Muscle layer of colon (tissue), 2 donors: Measurements from ENCODE around the gene ANXA6.
A peak's percentile ranks its signal among the peaks of the same experiment; 100 is the strongest.
"Not testable (repeated sequence)": the region's sequence is repeated elsewhere in the genome, so short reads cannot be mapped to it uniquely, and the experiment has no call there.

Experiments
- H3K27ac ChIP-seq: one replicate; pipeline ENCODE4 v1.7.0; 2013; ENCODE audit warnings: low read depth, mild to moderate bottlenecking, low read length, moderate library complexity
- H3K27me3 ChIP-seq, 2 donors: one replicate each; pipeline ENCODE4 v1.7.0; 2013; ENCODE audit warnings: low read length in 2 of 2, mild to moderate bottlenecking in 2 of 2; ENCODE audit not compliant: insufficient read depth in 2 of 2, control insufficient read depth in 1 of 2
- H3K36me3 ChIP-seq: one replicate; pipeline ENCODE4 v1.7.0; 2013; ENCODE audit warnings: mild to moderate bottlenecking, low read length; ENCODE audit not compliant: insufficient read depth
- H3K4me1 ChIP-seq: one replicate; pipeline ENCODE4 v1.7.0; 2013; ENCODE audit warnings: mild to moderate bottlenecking, low read length; ENCODE audit not compliant: insufficient read depth
- H3K4me3 ChIP-seq, 2 donors: one replicate each; pipeline ENCODE4 v1.7.0; 2013; ENCODE audit warnings: low read length in 2 of 2, low read depth in 1 of 2, mild to moderate bottlenecking in 1 of 2, moderate library complexity in 1 of 2
- H3K9ac ChIP-seq: one replicate; pipeline ENCODE4 v1.7.0; 2013; ENCODE audit warnings: low read length
- H3K9me3 ChIP-seq: one replicate; pipeline ENCODE4 v1.7.0; 2013; ENCODE audit warnings: mild to moderate bottlenecking, low read length
- donor health status: abdominal sarcoma.
- donor health status: Adenocarcinoma of cecum.

The ANXA6 gene

GRCh38 chr5:151178777-151179488 lies 21.4 kb upstream of the ANXA6 start:
- no peaks in the 10 kb centered on the region for H3K27me3 ChIP-seq
- no peak overlapping the region for H3K4me3 ChIP-seq
- peaks cover 3% of the 10 kb centered on the region for H3K4me1 ChIP-seq
- no peaks in the 10 kb centered on the region for H3K9me3 ChIP-seq
- no peak overlapping the region for H3K27ac ChIP-seq
- H3K9ac ChIP-seq, result no peak overlapping the region
- peaks cover 40% of the 10 kb centered on the region for H3K36me3 ChIP-seq

DNA sequence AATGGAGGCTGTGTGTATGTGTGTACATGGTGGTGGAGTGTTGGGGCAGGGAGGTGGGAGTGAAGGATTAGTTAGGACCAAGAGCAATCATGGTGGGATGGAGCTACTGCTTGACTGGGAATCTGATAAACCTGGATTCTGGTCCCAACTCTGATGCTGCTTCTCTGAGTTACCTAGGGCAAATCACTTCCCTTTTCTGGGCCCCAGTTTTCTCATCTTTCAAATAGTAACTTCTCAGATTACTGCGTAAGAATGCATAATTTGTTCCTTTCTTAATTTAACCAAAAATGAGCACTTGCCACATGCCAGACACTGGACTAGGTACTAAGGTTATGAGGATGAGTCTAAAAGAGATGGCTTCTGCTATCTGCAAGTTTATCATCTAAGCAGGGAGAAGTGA lies 20.8 kb upstream of the ANXA6 start:
- H3K4me3 ChIP-seq, result no peak overlapping the region
- no peaks in the 10 kb centered on the region for H3K27me3 ChIP-seq
- no peak overlapping the region for H3K9ac ChIP-seq
- peaks cover 37% of the 10 kb centered on the region for H3K36me3 ChIP-seq
- H3K4me1 ChIP-seq, result peaks cover 7% of the 10 kb centered on the region
- H3K27ac ChIP-seq, result no peak overlapping the region
- no peaks in the 10 kb centered on the region for H3K9me3 ChIP-seq

GRCh38 chr5:151176268-151176667 lies 18.7 kb upstream of the ANXA6 start:
- not testable (repeated sequence) for H3K9me3 ChIP-seq, H3K27ac ChIP-seq, H3K9ac ChIP-seq, H3K27me3 ChIP-seq, H3K4me3 ChIP-seq, H3K4me1 ChIP-seq
- H3K36me3 ChIP-seq, result peaks cover 19% of the 10 kb centered on the region

DNA sequence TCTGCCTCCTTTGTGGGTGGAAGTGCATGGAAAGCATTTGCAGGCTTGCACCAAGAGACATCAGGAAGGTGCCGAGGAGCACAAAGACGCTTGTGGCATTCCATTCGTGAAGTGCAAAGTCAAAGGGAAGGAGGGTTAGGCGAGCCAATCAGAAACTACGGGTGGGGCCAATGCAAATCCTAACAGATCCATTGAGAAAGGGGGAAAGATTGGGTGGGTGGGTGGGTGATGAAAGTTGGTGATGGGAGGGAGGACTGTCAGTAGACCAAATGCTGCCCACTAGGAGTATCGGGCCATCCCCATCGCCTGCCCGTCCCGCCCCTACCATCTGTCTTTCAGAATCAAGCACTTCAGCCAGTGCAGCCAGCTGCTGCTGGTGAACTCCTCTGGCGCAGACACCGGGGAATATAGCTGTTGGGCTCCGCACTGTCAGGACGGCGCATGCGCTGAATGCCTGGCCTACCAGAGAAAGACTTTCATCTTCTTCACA lies 17.1 kb upstream of the ANXA6 start:
- H3K4me1 ChIP-seq, result peaks cover 7% of the 10 kb centered on the region
- H3K9me3 ChIP-seq, result no peaks in the 10 kb centered on the region
- no peak overlapping the region for H3K9ac ChIP-seq
- no peaks in the 10 kb centered on the region for H3K27me3 ChIP-seq
- H3K27ac ChIP-seq, result no peak overlapping the region
- peak overlapping the region in 1 of 2 donors; percentile 44 for H3K4me3 ChIP-seq
- H3K36me3 ChIP-seq, result peaks cover 7% of the 10 kb centered on the region

GRCh38 chr5:151173711-151174611 lies 16.4 kb upstream of the ANXA6 start:
- no peaks in the 10 kb centered on the region for H3K9me3 ChIP-seq
- no peaks in the 10 kb centered on the region for H3K27me3 ChIP-seq
- peaks cover 7% of the 10 kb centered on the region for H3K36me3 ChIP-seq
- peak overlapping the region in 1 of 2 donors; percentile 44 for H3K4me3 ChIP-seq
- peaks cover 10% of the 10 kb centered on the region for H3K4me1 ChIP-seq
- H3K9ac ChIP-seq, result no peak overlapping the region
- no peak overlapping the region for H3K27ac ChIP-seq

- peaks cover 12% of the 10 kb centered on the region for H3K4me1 ChIP-seq
- no peaks in the 10 kb centered on the region for H3K27me3 ChIP-seq
- no peaks in the 10 kb centered on the region for H3K9me3 ChIP-seq
Measured at GRCh38 chr5:151171529-151171928, 13.9 kb upstream of the ANXA6 start.

GRCh38 chr5:151168602-151169344 lies 11.2 kb upstream of the ANXA6 start:
- no peak overlapping the region for H3K9ac ChIP-seq
- peaks cover 17% of the 10 kb centered on the region for H3K4me1 ChIP-seq
- no peak overlapping the region for H3K27ac ChIP-seq
- H3K36me3 ChIP-seq, result no peaks in the 10 kb centered on the region
- H3K4me3 ChIP-seq, result no peak overlapping the region
- no peaks in the 10 kb centered on the region for H3K9me3 ChIP-seq
- no peaks in the 10 kb centered on the region for H3K27me3 ChIP-seq

More at GRCh38 chr5:151171529-151171928, 13.9 kb upstream of the ANXA6 start:
- no peak overlapping the region for H3K27ac ChIP-seq
- H3K36me3 ChIP-seq, result no peaks in the 10 kb centered on the region
- no peak overlapping the region for H3K4me3 ChIP-seq
- no peak overlapping the region for H3K9ac ChIP-seq

DNA sequence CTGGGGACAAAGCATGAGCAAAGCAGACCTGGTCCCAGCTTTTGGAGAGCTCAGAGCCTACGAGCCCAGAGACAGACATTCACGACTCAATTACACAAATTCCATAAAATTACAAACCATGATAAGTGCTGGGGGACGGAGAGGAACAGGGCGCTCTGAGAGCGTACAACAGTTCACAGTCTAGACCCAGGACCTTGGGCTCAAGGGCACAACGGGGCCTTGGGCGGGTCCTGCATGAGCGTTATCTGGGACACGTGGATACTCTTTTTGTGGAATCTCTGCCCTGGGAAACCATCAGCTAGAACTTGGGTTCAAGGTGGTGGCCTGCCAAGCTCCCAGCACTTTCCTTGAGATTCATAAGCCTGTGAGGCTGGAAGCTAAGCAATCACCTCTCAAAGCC lies 9.4 kb upstream of the ANXA6 start:
- Histone ChIP-seq H3K9me3 (no peaks in the 10 kb centered on the region), H3K27me3 (no peaks in the 10 kb centered on the region), H3K9ac (no peak overlapping the region), H3K4me3 (no peak overlapping the region), H3K36me3 (no peaks in the 10 kb centered on the region), H3K4me1 (peaks cover 26% of the 10 kb centered on the region), H3K27ac (no peak overlapping the region)

- no peaks in the 10 kb centered on the region for H3K9me3 ChIP-seq
- H3K9ac ChIP-seq, result no peak overlapping the region
- no peaks in the 10 kb centered on the region for H3K27me3 ChIP-seq
- no peak overlapping the region for H3K4me3 ChIP-seq
- peaks cover 26% of the 10 kb centered on the region for H3K4me1 ChIP-seq
- H3K36me3 ChIP-seq, result no peaks in the 10 kb centered on the region
- H3K27ac ChIP-seq, result no peak overlapping the region
Measured at GRCh38 chr5:151164687-151165392, 7.3 kb upstream of the ANXA6 start.

DNA sequence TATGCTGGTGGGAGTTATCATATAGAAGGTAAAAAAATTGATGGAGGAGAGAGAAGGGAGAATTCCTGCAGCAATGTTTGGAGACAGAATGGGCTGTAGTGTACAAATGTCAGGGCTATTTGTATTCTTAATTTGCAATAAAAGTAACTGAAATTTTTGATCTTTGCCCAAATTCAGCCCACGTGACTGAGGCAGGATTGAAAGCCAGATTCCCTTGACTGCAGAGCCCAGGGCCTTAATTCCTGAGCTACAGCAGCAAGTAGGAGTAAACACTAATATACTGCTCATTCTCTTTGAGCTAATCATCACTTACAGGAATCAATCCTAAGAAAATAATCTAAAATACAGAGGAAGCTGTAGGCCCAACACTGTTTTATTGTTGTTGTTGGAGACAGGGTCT lies 5.2 kb upstream of the ANXA6 start:
- Histone ChIP-seq H3K9me3 (no peaks in the 10 kb centered on the region), H3K4me1 (peaks cover 28% of the 10 kb centered on the region), H3K27me3 (no peaks in the 10 kb centered on the region), H3K9ac (no peak overlapping the region), H3K27ac (no peak overlapping the region), H3K36me3 (no peaks in the 10 kb centered on the region), H3K4me3 (no peak overlapping the region)
